GM19328 (cell line): ENCODE measurements around the gene PHKG2.
"Not testable (repeated sequence)": the region's sequence is repeated elsewhere in the genome, so short reads cannot be mapped to it uniquely, and the experiment has no call there.

Experiments
- ATAC-seq: cut with Tn5 transposase; IDR thresholded peaks from one replicate; pipeline ENCODE4 v1.9.1; 2021; ENCODE audit warnings: mild to moderate bottlenecking, moderate library complexity; ENCODE audit not compliant: unreplicated experiment

PHKG2 gene, protein sequence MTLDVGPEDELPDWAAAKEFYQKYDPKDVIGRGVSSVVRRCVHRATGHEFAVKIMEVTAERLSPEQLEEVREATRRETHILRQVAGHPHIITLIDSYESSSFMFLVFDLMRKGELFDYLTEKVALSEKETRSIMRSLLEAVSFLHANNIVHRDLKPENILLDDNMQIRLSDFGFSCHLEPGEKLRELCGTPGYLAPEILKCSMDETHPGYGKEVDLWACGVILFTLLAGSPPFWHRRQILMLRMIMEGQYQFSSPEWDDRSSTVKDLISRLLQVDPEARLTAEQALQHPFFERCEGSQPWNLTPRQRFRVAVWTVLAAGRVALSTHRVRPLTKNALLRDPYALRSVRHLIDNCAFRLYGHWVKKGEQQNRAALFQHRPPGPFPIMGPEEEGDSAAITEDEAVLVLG

DNA sequence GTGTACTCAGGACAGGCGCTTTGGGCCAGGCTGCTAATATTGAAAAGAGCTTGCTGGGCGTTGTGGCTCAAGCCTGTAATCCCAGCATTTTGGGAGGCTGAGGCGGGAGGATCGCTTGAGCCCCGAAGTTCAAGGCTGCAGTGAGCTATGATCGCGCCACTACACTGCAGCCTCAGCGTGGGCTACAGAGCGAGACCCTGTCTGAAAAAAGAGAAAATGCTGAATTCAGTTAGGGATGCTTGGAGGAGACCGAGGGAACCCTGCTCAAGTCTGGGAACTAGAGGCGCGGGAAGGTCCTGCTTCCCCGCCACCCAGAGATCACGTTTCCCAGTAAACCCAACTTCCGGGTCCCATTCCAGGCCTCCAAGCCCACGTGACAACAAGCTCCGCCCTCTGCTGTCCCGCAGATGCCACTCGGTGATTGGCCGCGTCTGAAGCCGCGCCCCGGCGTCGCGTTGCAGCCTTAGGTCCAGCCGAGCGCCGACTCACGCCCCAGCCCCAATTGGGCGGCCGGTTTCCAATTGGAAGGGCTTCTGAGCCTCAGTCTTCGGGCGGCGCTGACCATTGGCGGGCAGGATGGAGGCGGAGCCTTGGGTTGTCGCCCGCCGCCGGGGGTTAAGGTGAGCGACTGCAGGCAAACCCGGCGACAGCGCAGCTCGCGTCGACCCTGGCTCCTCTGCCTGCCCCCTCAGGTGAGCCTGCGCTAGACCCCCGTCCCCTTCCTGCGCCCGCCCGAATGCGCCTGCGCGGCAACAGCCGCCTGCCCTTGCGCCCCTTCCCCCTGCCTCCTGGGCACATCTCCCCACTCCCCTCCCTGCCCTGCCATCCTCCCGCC is at the start of gene PHKG2:
PHKG2 (plus strand) TSS at position 627 of the 835 bp plus-strand sequence. CDS start 396 bp downstream, outside the sequence.
- ATAC-seq: peak; percentile 98

DNA sequence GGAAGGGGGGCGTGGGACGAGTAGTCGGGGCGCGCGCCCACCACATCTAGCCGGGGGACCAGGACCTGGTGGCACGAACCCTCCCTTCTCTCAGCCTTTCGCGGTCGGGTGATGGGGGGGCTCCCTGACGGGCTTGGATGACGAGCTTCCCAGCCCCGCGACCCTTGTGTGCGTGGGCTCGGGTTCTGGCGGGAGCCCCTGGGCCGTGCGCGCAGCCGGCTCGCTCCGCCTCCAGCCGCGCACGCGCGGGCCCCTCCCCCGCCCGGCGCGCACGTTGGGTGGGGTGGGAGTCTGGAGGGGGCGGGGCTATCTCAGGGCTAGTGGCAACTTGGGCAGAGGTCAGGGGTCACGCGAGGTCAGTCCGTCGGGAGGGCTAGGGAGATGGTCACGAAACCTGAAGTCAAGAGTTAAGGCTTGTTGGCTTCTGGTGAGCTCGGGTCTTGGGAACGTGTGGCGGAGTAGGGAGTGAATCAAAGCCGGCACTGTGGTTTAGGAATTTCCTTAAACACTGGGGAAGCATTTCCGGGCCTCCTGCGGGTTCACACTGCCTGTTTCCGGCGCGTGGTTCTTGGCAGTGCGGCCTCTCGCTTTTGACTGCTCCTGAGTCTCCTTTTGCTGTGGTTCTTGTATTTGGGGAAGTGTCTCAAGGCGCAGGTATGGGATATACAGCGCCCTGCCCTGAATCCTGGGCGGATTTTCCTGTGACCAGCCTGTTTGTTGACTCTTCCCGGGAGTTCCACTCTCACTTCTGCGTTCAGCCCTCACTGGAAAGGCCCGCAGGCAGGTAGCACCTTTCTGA is 49.2 kb upstream of the PHKG2 start, which contains the start of gene SRCAP:
SRCAP (plus strand) TSS at position 356 of the 799 bp plus-strand sequence. CDS start 1,654 bp downstream, outside the sequence.
- ATAC-seq: peak; percentile 30

DNA sequence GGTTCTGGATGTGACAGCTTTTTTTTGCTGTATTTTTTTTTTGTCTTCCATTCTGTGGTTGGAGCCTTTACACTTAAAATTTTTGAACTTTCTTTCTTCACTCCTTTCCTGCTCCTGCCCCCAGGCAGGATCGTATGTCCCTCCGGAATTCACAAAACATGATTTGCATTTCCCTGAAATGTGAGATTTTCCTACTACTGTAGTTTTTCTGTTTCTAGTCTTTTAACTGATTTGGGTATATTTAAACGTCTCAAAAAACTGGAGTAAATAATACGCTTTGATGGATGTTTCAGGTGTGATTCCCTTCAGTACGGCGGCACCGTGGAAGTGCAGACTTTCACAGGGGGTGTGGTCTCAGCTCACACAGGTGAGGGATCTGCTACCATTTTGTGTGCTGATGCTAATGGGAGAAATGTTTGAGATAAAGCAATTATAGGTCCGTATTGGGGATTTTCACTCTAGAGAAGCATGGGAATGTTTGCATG is 48.6 kb upstream of the PHKG2 start:
- ATAC-seq: no peak

DNA sequence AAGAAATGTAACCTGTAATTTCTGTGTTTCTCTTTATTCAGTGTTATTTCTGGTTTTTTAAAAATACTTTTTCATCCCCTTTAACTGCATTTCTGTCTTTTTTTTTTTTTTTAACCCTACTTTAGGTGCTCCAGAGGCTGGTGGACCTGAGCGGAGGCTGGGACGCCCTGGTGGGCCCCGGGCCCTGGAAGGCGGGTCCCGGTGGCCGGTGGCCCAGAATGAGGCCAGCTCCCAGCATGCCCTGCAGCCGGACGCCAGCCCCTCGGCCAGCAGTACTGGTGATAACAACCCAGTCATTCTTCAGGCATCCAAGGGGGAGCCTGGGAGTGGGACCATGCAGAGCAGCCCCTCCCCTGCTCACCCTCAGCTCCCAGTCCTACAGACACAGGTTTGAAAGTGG is 47.7 kb upstream of the PHKG2 start:
- no peak for ATAC-seq

DNA sequence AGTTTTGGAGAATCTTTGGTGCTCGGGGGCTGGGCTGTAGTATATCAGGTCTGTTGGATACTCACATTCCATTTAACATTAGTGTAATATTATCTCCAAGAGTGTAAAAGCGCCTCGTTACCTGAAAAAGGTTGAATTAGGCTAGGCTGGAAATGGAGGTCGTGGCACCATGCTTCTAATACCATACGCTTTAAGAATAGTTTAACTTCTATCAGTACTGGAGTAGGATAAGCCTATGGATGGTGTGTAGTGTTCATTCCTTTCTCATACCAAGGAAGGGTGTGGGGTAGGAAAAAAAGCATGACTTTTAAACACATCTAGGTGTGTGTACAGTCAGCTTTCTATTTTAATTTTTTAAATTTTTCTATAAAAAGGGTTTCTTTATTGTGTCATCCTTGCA is 47.3 kb upstream of the PHKG2 start:
- ATAC-seq: no peak

DNA sequence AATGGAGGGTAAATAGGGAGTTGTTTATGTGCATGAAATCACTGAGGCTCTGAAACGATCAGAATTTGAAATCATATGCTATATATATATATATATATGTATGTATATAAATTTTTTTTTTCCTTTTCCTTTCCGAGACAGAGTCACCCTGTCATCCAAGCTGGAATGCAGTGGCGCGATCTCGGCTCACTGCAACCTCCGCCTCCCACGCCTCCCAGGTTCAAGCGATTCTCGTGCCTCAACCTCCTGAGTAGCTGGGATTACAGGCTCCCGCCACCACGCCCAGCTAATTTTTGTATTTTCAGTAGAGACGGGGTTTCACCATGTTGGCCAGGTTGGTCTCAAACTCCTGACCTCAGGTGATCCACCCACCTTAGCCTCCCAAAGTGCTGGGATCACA is 45.2 kb upstream of the PHKG2 start:
- ATAC-seq: not testable (repeated sequence)

DNA sequence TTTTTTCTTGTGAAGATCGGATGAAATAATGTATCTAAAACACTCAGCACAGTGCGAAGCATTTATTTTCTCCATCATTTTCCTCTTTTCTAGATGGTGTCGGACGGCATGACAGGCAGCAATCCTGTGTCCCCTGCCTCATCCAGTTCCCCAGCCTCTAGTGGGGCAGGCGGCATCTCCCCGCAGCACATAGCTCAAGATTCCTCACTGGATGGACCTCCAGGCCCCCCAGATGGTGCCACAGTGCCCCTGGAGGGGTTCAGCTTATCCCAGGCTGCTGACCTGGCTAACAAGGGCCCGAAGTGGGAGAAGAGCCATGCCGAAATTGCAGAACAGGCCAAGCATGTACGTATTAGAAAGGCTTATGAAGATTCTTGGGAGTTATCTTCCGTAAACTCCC is 44.3 kb upstream of the PHKG2 start:
- no peak for ATAC-seq

DNA sequence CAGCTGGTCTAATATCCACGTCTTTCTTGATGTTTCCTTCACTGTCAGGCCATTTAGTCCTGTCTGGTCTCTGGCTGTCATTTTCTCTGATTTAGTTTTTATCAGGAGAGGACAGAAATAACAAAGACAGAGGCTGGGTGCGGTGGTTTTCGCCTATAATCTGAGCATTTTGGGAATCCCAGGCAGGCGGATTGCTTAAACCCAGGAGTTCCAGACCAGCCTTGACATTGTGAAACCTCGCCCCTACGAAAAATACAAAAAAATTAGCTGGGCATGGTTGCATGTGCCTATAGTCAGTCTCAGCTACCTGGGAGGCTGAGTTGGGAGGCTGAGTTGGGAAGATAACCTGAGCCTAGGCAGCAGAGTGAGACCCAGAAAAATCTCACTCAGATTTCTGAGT is 42.2 kb upstream of the PHKG2 start:
- ATAC-seq: no peak

DNA sequence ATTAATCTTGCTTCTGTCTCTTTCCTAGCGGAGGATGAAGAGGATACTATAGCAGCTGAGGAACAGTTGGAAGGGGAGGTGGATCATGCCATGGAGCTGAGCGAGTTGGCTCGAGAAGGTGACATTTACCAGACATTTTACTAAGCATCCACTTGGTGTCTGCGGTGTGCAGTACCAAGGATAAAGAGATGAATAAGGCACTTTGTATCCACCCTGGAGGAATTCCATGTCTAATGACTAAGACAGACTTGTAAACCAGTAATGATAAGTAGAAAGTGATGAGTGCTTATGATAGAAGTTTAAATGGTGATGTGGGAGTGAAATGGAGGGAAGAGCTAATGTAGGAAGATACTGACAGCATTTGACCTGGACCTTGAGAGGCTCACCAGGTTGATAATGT is 37.3 kb upstream of the PHKG2 start:
- no peak for ATAC-seq

DNA sequence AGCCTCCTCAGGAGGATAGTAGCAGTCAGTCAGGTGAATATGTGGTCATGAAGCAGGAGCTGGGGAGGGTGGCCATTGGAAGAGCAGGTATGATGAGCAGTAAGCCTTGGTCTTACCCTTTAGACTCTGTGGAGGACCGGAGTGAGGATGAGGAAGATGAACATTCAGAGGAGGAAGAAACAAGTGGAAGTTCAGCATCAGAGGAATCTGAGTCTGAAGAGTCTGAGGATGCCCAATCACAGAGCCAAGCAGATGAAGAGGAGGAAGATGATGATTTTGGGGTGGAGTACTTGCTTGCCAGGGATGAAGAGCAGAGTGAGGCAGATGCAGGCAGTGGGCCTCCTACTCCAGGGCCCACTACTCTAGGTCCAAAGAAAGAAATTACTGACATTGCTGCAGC is 36.5 kb upstream of the PHKG2 start:
- no peak for ATAC-seq

DNA sequence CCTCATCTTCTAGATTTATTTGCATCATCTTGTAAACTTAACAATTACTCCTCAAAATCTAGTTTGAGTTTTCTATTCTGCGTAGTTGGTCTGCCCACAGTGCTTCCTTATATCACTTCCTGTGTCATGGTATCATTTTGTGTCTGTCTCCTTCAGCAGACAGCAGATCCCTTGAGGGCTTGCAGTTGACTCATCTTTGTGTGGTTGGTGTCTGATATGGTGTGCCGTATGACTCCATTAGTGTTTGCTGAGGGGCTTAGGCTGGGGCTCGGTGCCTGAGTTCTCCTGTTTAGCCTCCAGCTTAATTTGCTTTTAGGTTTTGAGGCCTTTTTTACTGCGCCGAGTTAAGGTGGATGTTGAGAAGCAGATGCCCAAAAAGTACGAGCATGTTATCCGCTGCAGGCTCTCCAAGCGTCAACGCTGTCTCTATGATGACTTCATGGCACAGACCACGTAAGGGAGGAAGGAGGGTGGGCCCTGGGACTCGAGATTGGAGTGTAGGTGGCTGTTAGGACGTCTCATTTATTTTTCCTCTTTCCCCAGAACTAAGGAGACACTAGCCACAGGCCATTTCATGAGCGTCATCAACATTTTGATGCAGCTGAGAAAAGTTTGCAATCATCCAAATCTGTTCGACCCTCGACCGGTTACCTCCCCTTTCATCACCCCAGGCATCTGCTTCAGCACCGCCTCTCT is 32.3 kb upstream of the PHKG2 start:
- ATAC-seq: no peak

DNA sequence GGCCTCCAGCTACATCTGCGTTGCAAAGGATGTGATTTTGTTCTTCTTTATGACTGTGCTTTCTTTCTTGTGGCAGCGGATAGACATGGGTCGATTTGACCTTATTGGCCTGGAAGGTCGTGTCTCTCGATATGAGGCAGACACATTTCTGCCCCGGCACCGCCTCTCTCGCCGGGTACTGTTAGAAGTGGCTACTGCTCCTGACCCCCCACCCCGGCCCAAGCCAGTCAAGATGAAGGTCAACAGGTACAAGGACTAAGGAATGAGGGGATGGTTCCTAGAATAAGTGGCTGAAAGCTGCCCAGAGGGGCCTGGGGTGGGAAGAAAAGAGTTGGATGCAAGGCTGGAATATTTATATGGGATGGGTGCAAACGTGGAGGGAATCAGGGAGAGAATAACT is 28.1 kb upstream of the PHKG2 start:
- ATAC-seq: no peak

DNA sequence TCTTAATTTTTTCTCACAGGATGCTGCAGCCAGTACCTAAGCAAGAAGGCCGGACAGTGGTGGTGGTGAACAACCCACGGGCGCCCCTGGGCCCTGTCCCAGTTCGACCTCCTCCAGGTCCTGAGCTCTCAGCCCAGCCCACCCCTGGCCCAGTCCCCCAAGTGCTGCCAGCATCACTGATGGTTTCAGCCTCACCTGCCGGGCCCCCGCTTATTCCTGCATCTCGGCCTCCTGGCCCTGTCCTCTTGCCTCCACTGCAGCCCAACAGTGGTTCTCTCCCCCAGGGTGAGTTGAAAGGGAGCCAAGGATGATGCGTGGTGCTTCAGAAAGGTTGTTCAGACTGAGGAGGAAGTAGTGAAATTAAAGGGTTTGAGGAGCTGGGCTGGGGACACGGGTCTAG is 27.5 kb upstream of the PHKG2 start:
- ATAC-seq: no peak

DNA sequence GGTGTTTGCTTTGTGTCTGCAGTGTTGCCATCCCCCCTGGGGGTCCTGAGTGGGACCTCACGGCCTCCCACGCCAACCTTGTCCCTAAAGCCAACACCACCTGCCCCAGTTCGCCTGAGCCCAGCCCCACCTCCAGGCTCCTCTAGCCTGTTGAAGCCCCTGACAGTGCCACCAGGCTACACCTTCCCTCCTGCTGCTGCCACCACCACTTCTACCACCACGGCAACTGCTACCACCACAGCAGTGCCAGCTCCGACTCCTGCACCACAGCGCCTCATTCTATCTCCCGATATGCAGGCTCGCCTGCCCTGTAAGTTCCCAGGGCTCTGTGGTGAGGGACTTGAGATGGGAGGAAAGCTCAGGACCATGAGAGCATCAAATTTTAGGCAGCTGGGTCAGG is 27.1 kb upstream of the PHKG2 start:
- ATAC-seq: no peak

DNA sequence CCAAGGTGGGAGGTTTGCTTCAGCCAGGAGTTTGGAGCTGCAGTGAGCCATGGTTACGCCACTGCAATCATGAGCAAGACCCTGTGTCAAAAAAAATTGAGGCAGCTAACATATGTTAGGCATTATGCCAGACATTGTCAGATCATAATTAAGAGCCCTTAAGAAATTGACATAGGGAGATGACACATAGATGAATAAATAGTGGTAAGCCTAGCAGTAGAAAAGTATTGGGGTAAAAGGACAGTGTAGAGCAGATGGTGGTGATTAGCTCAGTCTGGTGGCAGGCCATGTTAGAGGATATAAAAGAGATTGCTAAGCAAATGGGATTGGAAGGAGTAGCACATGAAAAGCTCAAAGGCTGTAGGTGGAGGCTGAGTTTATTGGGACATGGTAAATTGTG is 26.6 kb upstream of the PHKG2 start:
- ATAC-seq: no peak

DNA sequence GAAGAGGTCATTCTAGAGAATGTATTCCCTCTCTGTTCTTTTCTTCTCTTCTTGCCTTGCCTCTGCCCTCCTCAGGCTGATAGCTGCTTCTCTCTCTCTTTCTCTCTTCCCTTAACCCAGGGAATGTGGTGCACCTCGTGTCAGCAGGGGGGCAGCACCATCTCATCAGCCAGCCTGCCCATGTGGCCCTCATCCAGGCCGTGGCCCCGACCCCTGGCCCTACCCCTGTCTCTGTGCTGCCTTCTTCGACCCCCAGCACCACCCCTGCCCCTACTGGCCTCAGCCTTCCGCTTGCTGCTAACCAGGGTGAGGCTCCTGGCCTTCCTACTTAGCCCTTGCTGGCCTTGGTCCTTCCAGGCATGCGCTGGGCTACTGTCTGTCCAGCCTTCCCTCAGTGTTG is 25.8 kb upstream of the PHKG2 start:
- no peak for ATAC-seq

DNA sequence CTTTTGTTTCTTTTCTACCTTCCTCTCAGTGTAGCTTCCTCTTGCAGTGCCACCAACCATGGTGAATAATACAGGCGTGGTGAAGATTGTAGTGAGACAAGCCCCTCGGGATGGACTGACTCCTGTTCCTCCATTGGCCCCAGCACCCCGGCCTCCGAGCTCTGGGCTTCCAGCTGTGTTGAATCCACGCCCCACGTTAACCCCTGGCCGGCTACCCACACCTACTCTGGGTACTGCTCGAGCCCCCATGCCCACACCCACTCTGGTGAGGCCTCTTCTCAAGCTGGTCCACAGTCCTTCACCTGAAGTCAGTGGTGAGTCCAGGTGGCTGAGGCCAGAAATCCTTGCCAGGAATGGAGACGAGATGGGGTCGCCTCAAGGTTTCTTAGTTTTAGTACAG is 25.3 kb upstream of the PHKG2 start:
- ATAC-seq: no peak

DNA sequence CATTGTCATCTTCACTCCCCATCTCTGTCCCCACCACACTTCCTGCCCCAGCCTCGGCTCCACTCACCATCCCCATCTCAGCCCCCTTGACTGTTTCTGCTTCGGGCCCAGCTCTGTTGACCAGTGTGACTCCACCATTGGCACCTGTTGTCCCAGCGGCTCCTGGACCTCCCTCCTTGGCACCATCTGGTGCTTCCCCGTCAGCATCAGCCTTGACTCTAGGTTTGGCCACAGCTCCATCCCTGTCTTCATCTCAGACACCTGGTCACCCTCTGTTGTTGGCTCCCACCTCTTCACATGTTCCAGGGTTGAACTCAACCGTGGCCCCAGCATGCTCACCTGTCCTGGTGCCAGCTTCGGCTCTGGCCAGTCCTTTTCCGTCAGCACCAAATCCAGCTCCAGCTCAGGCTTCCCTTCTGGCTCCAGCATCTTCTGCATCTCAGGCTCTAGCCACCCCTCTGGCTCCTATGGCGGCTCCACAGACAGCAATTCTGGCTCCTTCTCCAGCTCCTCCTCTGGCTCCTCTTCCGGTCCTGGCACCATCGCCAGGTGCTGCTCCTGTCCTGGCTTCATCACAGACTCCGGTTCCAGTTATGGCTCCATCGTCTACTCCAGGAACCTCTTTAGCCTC is 24.4 kb upstream of the PHKG2 start:
- no peak for ATAC-seq

DNA sequence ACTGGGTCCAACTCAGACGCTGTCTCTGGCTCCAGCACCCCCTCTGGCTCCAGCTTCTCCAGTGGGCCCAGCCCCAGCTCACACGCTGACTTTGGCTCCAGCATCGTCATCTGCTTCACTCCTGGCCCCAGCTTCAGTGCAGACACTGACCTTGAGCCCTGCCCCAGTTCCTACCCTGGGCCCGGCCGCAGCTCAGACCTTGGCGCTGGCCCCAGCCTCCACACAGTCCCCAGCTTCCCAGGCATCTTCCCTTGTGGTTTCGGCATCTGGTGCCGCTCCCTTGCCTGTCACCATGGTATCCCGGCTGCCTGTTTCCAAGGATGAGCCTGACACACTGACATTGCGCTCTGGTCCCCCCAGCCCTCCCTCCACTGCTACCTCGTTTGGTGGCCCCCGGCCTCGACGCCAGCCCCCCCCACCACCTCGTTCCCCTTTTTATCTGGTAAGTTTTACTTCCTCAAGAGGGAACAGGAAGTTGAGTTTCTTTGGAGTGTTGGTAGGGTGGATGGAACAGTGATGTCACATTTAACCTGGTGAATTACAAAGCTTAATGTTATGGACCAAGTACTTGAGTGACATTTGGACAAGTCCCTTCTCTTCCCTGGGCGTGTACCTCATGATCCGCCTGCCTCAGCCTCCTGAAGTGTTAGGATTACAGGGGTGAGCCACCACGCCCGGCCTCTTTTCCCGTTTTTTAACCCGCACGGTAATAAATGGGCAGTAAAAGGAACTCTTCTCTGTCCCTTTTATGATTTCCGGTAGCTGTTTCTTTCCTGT is 23.4 kb upstream of the PHKG2 start:
- no peak for ATAC-seq
